ENCODE measurements around the gene NME9. TPM values are rescaled to one million over a fixed set of nuclear protein-coding genes. Genes with fewer than 3 reads are reported as not detected.

Gene NME9
- total RNA-seq, 1 experiment from 2014 or later: 0.40 TPM

GRCh38 chr3:138370321-138370720, 40.7 kb upstream of the NME9 start:
- no peak overlapping the region for H2AFZ ChIP-seq (ENCODE audit: low read length)
- POLR2A ChIA-PET (ENCODE audit: unreplicated experiment): no interaction called here
- H3F3A ChIP-seq (ENCODE audit: low read length, unreplicated experiment): no peaks in the 10 kb centered on the region
- CTCF ChIA-PET: no interaction called here
- no peaks in the 10 kb centered on the region for H3K4me1 ChIP-seq (ENCODE audit: insufficient read depth, low read length)
- no TSS peak for BruUV-seq (replicated peaks)
- no peaks in the 10 kb centered on the region for H3K79me2 ChIP-seq (ENCODE audit: low read length)
- H3K4me2 ChIP-seq (ENCODE audit: low read length): no peak overlapping the region
- DNase-seq (no peak), ATAC-seq (no peak)
- intact Hi-C loops (cut with micrococcal nuclease): no loop called here
- no peak overlapping the region for H3K4me3 ChIP-seq (ENCODE audit: low read length)
- H3K36me3 ChIP-seq (ENCODE audit: low read depth, low read length): no peaks in the 10 kb centered on the region
- TF ChIP-seq EZH2phosphoT487 (IDR thresholded peaks at IDR 0.05; ENCODE audit: borderline replicate concordance, low read length): no peak
- TF ChIP-seq CTCF (conservative IDR thresholded peaks at IDR 0.05; ENCODE audit: low read depth, low read length): no peak
- no peak for TF ChIP-seq EZH2 (IDR thresholded peaks at IDR 0.05; ENCODE audit: low read length, unreplicated experiment)
- H4K20me1 ChIP-seq (ENCODE audit: low read length): no peaks in the 10 kb centered on the region
- no peaks in the 10 kb centered on the region for H3K9me2 ChIP-seq (replicated peaks; ENCODE audit: low read length)
- no peaks in the 10 kb centered on the region for H3K27me3 ChIP-seq (ENCODE audit: low read length)
- no peak overlapping the region for H3K27ac ChIP-seq (ENCODE audit: low read length)
- no peaks in the 10 kb centered on the region for H3K9me3 ChIP-seq (ENCODE audit: low read length)
- H3K9ac ChIP-seq (ENCODE audit: low read length): no peak overlapping the region

DNA sequence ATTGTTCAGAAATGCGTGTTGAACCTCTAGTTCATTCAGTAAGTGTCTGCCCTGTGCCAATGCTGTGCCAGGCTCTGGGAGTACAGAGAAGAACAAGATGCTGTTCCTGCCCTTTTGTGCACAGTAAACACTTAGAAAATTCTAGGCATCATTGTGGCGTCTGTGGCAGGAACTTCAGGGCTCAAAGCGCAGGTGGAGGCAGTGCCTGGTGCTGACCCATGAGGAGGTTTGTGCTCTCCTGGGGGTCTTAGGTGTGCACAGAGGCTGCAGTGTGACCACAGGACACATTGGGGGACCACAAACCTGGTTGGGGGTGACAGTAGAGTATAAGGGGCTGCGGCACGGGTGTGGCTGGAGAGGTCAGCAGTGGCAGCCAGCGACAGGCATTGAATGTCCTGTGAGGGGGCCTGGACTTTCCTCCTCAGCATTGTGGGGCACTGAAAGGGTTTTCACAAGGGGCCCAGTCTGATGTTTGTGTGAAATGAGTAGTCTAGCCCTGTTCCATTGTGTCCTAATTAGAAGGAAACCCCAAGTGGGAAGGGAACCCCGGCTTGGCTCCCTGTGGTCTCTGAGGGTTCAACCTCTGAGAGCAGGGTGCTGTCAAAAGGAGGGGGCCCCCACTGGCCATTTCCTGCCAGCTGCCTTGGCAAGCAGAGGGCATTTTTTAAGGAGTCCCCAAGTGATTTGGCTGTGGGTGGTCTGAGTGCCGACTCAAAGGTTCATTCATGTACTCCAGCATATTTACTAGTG, 39.7 kb upstream of the NME9 start:
- H3K27ac ChIP-seq (ENCODE audit: low read length): no peak overlapping the region
- no peak for DNase-seq

More for the DNA sequence above, 39.7 kb upstream of the NME9 start:
- ChIA-PET POLR2A (ENCODE audit: unreplicated experiment) (no interaction called here), CTCF (no interaction called here)
- H3K4me3 ChIP-seq (ENCODE audit: low read length): no peak overlapping the region
- H3K36me3 ChIP-seq (ENCODE audit: low read depth, low read length): no peaks in the 10 kb centered on the region
- ATAC-seq: no peak
- no peaks in the 10 kb centered on the region for H4K20me1 ChIP-seq (ENCODE audit: low read length)
- TF ChIP-seq EZH2 (IDR thresholded peaks at IDR 0.05; ENCODE audit: low read length, unreplicated experiment): no peak
- no peak for TF ChIP-seq EZH2phosphoT487 (IDR thresholded peaks at IDR 0.05; ENCODE audit: borderline replicate concordance, low read length)
- no peak for TF ChIP-seq CTCF (conservative IDR thresholded peaks at IDR 0.05; ENCODE audit: low read depth, low read length)
- BruUV-seq (replicated peaks): no TSS peak
- H3K9ac ChIP-seq (ENCODE audit: low read length): no peak overlapping the region
- no peaks in the 10 kb centered on the region for H3F3A ChIP-seq (ENCODE audit: low read length, unreplicated experiment)
- H3K79me2 ChIP-seq (ENCODE audit: low read length): no peaks in the 10 kb centered on the region
- H3K9me2 ChIP-seq (replicated peaks; ENCODE audit: low read length): no peaks in the 10 kb centered on the region
- no peaks in the 10 kb centered on the region for H3K27me3 ChIP-seq (ENCODE audit: low read length)
- no peaks in the 10 kb centered on the region for H3K4me1 ChIP-seq (ENCODE audit: insufficient read depth, low read length)
- H2AFZ ChIP-seq (ENCODE audit: low read length): no peak overlapping the region
- intact Hi-C loops (cut with micrococcal nuclease): no loop called here
- H3K4me2 ChIP-seq (ENCODE audit: low read length): no peak overlapping the region
- H3K9me3 ChIP-seq (ENCODE audit: low read length): no peaks in the 10 kb centered on the region

Measured in PC-3 (cell line).